IMR-90 (cell line): ENCODE data around the gene KCTD4. TPM values are rescaled to one million over a fixed set of nuclear protein-coding genes. Genes with fewer than 3 reads are reported as not detected.

ENCODE experiments used
- ATAC-seq: fragments of 200-7000 bp; cut with Tn5 transposase; 2 replicates; pipeline ENCODE4 v1.9.1; 2020; ENCODE audit warnings: low read depth, mild to moderate bottlenecking, moderate library complexity
- BruUV-seq: library from RNA; stranded (reverse); fragments of 400-500 nt; replicated peaks from 2 replicates; lab custom pipeline; 2021; lab: Mats Ljungman, UMichigan
- CTCF ChIA-PET: fragments of 300-600 bp; formaldehyde crosslinking; extraction: SDS; loops from one replicate; lab custom pipeline; 2021; ENCODE audit warnings: antibody characterized with exemption; lab: Yijun Ruan, JAX
- POLR2A ChIA-PET: fragments of 300-600 bp; sonication (Branson Sonifier 250); formaldehyde crosslinking; loops from one replicate; lab custom pipeline; 2022; ENCODE audit warnings: antibody characterized with exemption; ENCODE audit not compliant: unreplicated experiment; lab: Charles Lee
- DNase-seq: peaks from one replicate; pipeline ENCODE4 v3.0.0; 2013
- H2AFZ ChIP-seq: replicated peaks from 2 replicates; pipeline ENCODE3; 2013; ENCODE audit warnings: low read length, mild to moderate bottlenecking; ENCODE audit not compliant: poor library complexity
- H2AK5ac ChIP-seq: 2 replicates; pipeline ENCODE4 v1.6.1; 2013; ENCODE audit warnings: low read depth, low read length, inconsistent platforms
- H2AK9ac ChIP-seq: replicated peaks from 2 replicates; pipeline ENCODE3; 2013; ENCODE audit warnings: mild to moderate bottlenecking, low read depth, low read length, moderate library complexity; ENCODE audit not compliant: poor library complexity
- H2BK120ac ChIP-seq: 2 replicates; pipeline ENCODE4 v1.6.1; 2013; ENCODE audit warnings: low read depth, low read length, inconsistent platforms
- H2BK15ac ChIP-seq: 3 replicates; pipeline ENCODE4 v1.6.1; 2013; ENCODE audit warnings: low read depth, low read length, inconsistent platforms
- H2BK20ac ChIP-seq: 2 replicates; pipeline ENCODE4 v1.6.1; 2013; ENCODE audit warnings: low read depth, mild to moderate bottlenecking, inconsistent platforms, low read length, moderate library complexity
- H2BK5ac ChIP-seq: 2 replicates; pipeline ENCODE4 v1.6.1; 2013; ENCODE audit warnings: mild to moderate bottlenecking, low read depth, low read length, inconsistent platforms; ENCODE audit not compliant: poor library complexity, severe bottlenecking
- H3K14ac ChIP-seq: replicated peaks from 2 replicates; pipeline ENCODE4 v1.6.1; 2013; ENCODE audit warnings: low read depth, low read length, inconsistent platforms
- H3K18ac ChIP-seq: 2 replicates; pipeline ENCODE4 v1.6.1; 2013; ENCODE audit warnings: low read depth, low read length, control low read depth
- H3K23ac ChIP-seq: 2 replicates; pipeline ENCODE4 v1.6.1; 2013; ENCODE audit warnings: low read depth, low read length, inconsistent platforms
- H3K27ac ChIP-seq: 2 replicates; pipeline ENCODE4 v1.5.1; 2013; ENCODE audit warnings: mild to moderate bottlenecking, control low read depth, low read length; ENCODE audit not compliant: insufficient read depth
- H3K27me3 ChIP-seq: 2 replicates; pipeline ENCODE4 v1.6.1; 2013; ENCODE audit warnings: low read length; ENCODE audit not compliant: control insufficient read depth, insufficient read depth
- H3K36me3 ChIP-seq: 2 replicates; pipeline ENCODE4 v1.6.1; 2013; ENCODE audit warnings: low read length, mixed read lengths; ENCODE audit not compliant: control insufficient read depth, insufficient read depth
- H3K4ac ChIP-seq: 2 replicates; pipeline ENCODE4 v1.6.1; 2013; ENCODE audit warnings: low read depth, low read length, inconsistent platforms
- H3K4me1 ChIP-seq: 2 replicates; pipeline ENCODE4 v1.6.1; 2013; ENCODE audit warnings: low read length, mixed read lengths; ENCODE audit not compliant: control insufficient read depth, insufficient read depth
- H3K4me2 ChIP-seq: 2 replicates; pipeline ENCODE4 v1.6.1; 2013; ENCODE audit warnings: low read depth, mild to moderate bottlenecking, control low read depth, low read length, moderate library complexity
- H3K4me3 ChIP-seq: 2 replicates; pipeline ENCODE4 v1.5.1; 2013; ENCODE audit warnings: low read depth, mild to moderate bottlenecking, control low read depth, low read length, moderate library complexity; ENCODE audit not compliant: insufficient read depth
- H3K56ac ChIP-seq: 2 replicates; pipeline ENCODE4 v1.6.1; 2013; ENCODE audit warnings: low read length, inconsistent platforms; ENCODE audit not compliant: insufficient read depth; ENCODE audit errors: extremely low read depth
- H3K79me1 ChIP-seq, 2 experiments: 2 replicates each; pipeline ENCODE4 v1.6.1; 2013; ENCODE audit warnings: low read length in 2 of 2, inconsistent platforms in 1 of 2, low read depth in 1 of 2
- H3K9ac ChIP-seq: 2 replicates; pipeline ENCODE4 v1.6.1; 2013; ENCODE audit warnings: low read depth, low read length, control low read depth
- H3K9me1 ChIP-seq: 2 replicates; pipeline ENCODE4 v1.6.1; 2013; ENCODE audit warnings: low read length, inconsistent platforms; ENCODE audit not compliant: insufficient read depth
- H3K9me3 ChIP-seq: 2 replicates; pipeline ENCODE4 v1.6.1; 2013; ENCODE audit warnings: low read length; ENCODE audit not compliant: control insufficient read depth, insufficient read depth
- H4K20me1 ChIP-seq: 2 replicates; pipeline ENCODE4 v1.6.1; 2013; ENCODE audit warnings: low read length, inconsistent platforms; ENCODE audit not compliant: insufficient read depth
- H4K5ac ChIP-seq: 2 replicates; pipeline ENCODE4 v1.6.1; 2013; ENCODE audit warnings: mild to moderate bottlenecking, low read depth, low read length, control low read depth
- H4K8ac ChIP-seq, 2 experiments: 2 replicates each; pipeline ENCODE4 v1.6.1; 2013; ENCODE audit warnings: low read depth in 2 of 2, low read length in 2 of 2, control low read depth in 1 of 2, inconsistent platforms in 1 of 2
- H4K91ac ChIP-seq: 2 replicates; pipeline ENCODE4 v1.6.1; 2013; ENCODE audit warnings: low read depth, low read length, inconsistent platforms; ENCODE audit not compliant: insufficient read depth
- CTCF ChIP-seq: conservative IDR thresholded peaks from 2 replicates; pipeline ENCODE4 v1.5.1; 2012; ENCODE audit warnings: mild to moderate bottlenecking, low read depth, low read length, improper control_type of control experiment
- POLR2A ChIP-seq: IDR thresholded peaks from 2 replicates; pipeline ENCODE4 v1.6.1; 2012; ENCODE audit warnings: mild to moderate bottlenecking, low read depth, low read length
- RAD21 ChIP-seq: IDR thresholded peaks from 2 replicates; pipeline ENCODE4 v1.6.1; 2012; ENCODE audit warnings: low read length, improper control_type of control experiment
- RCOR1 ChIP-seq: IDR thresholded peaks from 2 replicates; pipeline ENCODE4 v1.6.1; 2012; ENCODE audit warnings: mild to moderate bottlenecking, low read length, improper control_type of control experiment; ENCODE audit not compliant: insufficient replicate concordance
- WGBS, 2 experiments: methylation state at CpG; one replicate each; pipeline versions ENCODE4 v1.1.5 to v1.1.7; 2013; ENCODE audit warnings: missing lambda C conversion rate in 2 of 2; ENCODE audit not compliant: insufficient read length in 1 of 2; ENCODE audit errors: extremely low coverage in 2 of 2; 5-methylcytosine and 5-hydroxymethylcytosine counted together
- dilution Hi-C: fragments of 300-500 bp; cut with HindIII; formaldehyde crosslinking; loops from one replicate; pipeline ENCODE4 v1.14.3; 2018; ENCODE audit warnings: low sequenced_read_pairs; ENCODE audit not compliant: unreplicated experiment
- in situ Hi-C: fragments of 300-500 bp; cut with MboI; formaldehyde crosslinking; loops from 3 replicates; pipeline ENCODE4 v1.14.3; 2019; ENCODE audit warnings: low sequenced_read_pairs, inconsistent platforms, mixed read lengths
- intact Hi-C: fragments of 100-400 bp; cut with micrococcal nuclease; formaldehyde crosslinking; loops from 2 replicates; pipeline ENCODE4 v1.10.0; 2022
- polyA plus RNA-seq, 3 experiments: library from polyadenylated mRNA; depleted of rRNA; stranded (reverse); fragments of >200 nt; gene quantifications; 2 replicates each; pipeline ENCODE4 v1.2.3, GENCODE V29; 2012; ENCODE audit warnings: low replicate concordance in 1 of 3
- total RNA-seq: library from RNA; depleted of rRNA; stranded (reverse); fragments of >200 nt; gene quantifications from 2 replicates; pipeline ENCODE4 v1.2.3, GENCODE V29; 2012

Gene KCTD4
- total and polyA plus RNA-seq, 2 of the 4 experiments (the other 2 are of a cell fraction): 0.53 to 0.72 TPM

- H3K4me1 ChIP-seq: no peaks in the 10 kb centered on the region
- dilution Hi-C loops: no loop called here
- no peaks in the 10 kb centered on the region for H4K20me1 ChIP-seq
- TF ChIP-seq POLR2A: no peak
- no peak for TF ChIP-seq RCOR1
- no peak for TF ChIP-seq CTCF
- no peak for TF ChIP-seq RAD21
- intact Hi-C loops: no loop called here
- no peak overlapping the region for H4K91ac ChIP-seq
- H3K27me3 ChIP-seq: no peaks in the 10 kb centered on the region
- H3K9ac ChIP-seq: no peak overlapping the region
- H3K4me3 ChIP-seq: no peak overlapping the region
- no TSS peak for BruUV-seq
- H3K9me1 ChIP-seq: 0 out of 2 replicates have a peak, but pooled peaks cover 2% of the 10 kb centered on the region
- no peak overlapping the region for H2BK120ac ChIP-seq
- no peak overlapping the region for H3K14ac ChIP-seq
- in situ Hi-C loops: no loop called here
- DNase-seq: no peak
- no peak overlapping the region for H2AK9ac ChIP-seq
- CTCF ChIA-PET: interaction anchor here (0.6 kb wide), 1 partner anchor 1787 kb away, joined by 7 read pairs; no protein-coding TSS in a partner anchor
- no peak overlapping the region for H2BK15ac ChIP-seq
- no peaks in the 10 kb centered on the region for H3K9me3 ChIP-seq
- H3K27ac ChIP-seq: no peak overlapping the region
- no peak overlapping the region for H3K23ac ChIP-seq
- peaks cover 2% of the 10 kb centered on the region for H3K36me3 ChIP-seq
- POLR2A ChIA-PET: no interaction called here
- H3K56ac ChIP-seq: no peak overlapping the region
- H3K4me2 ChIP-seq: no peak overlapping the region
- no peak overlapping the region for H2BK5ac ChIP-seq
- H3K79me1 ChIP-seq: peaks cover 19 to 33% of the 10 kb centered on the region in 2 experiments
- no peak overlapping the region for H2AFZ ChIP-seq
- no peak overlapping the region for H2BK20ac ChIP-seq
- no peak overlapping the region for H2AK5ac ChIP-seq
- no peak overlapping the region for H4K5ac ChIP-seq
- no peak for ATAC-seq
- WGBS, 2 experiments: no CpG with 5 or more reads among the region's 4 CpGs
- H4K8ac ChIP-seq: no peak overlapping the region
- H3K18ac ChIP-seq: no peak overlapping the region
- no peak overlapping the region for H3K4ac ChIP-seq
Measured at GRCh38 chr13:45216193-45216592, 15.3 kb upstream of the KCTD4 start.
